ENCODE results near the gene KLF14. TPM values are rescaled to one million over a fixed set of nuclear protein-coding genes. Genes with fewer than 3 reads are reported as not detected.
"Not testable (repeated sequence)": the region's sequence is repeated elsewhere in the genome, so short reads cannot be mapped to it uniquely, and the experiment has no call there.

KLF14 gene
- total and polyA plus RNA-seq, 2 donors (not counting 1 experiment from before 2014, with no cell fraction given) = 0.25 to 0.27 TPM

DNA sequence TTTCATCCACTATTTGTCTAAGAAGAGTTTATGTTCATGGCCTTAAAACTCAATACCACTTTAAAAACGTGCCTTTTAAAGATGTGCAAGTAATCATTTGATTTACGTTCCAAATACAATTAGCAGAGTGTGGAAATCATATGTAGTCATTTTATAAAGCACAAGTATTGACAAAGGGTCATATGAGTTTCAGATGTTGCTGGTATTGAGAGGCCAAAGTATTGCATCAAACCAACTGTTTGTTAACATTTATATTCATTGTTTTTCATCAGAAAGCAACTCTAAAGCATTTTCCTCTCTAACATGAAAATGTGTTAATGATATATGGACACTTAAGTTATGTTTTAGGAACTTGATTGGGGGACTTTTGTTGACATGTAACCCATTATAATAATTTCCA lies 36.2 kb downstream of the KLF14 start:
- ATAC-seq (ENCODE audit: low read depth) (no peak), DNase-seq (no peak)
- no peaks in the 10 kb centered on the region for H3K79me2 ChIP-seq (ENCODE audit: control insufficient read depth, insufficient read depth, low read length)
- Mint-ChIP-seq H3K4me3 (no peak overlapping the region), H3K9me3 (ENCODE audit: insufficient read depth) (no peaks in the 10 kb centered on the region), H3K27me3 (peaks cover 6% of the 10 kb centered on the region), H3K27ac (no peak overlapping the region), H3K4me1 (no peaks in the 10 kb centered on the region)
- no peaks in the 10 kb centered on the region for H3K4me1 ChIP-seq (ENCODE audit: control insufficient read depth in 2 of 2, insufficient read depth in 2 of 2, low read length in 2 of 2)
- ChIA-PET POLR2A (no interaction called here), CTCF (no interaction called here)
- H3K4me3 ChIP-seq (ENCODE audit: control extremely low read depth in 1 of 5, extremely low read depth in 1 of 5, insufficient read depth in 1 of 5, low read depth in 2 of 5, low read length in 4 of 5) = no peak overlapping the region
- H3K27ac ChIP-seq (ENCODE audit: low read length in 2 of 2) = no peak overlapping the region
- H2AFZ ChIP-seq (ENCODE audit: insufficient read depth, low read depth, low read length, poor library complexity, severe bottlenecking) = no peak overlapping the region
- H3K4me2 ChIP-seq (replicated peaks; ENCODE audit: low read depth, low read length, poor library complexity, severe bottlenecking) = no peak overlapping the region
- H3K9ac ChIP-seq (ENCODE audit: low read length) = no peak overlapping the region
- intact Hi-C loops (cut with micrococcal nuclease) = no loop called here
- no peak for TF ChIP-seq EZH2 (IDR thresholded peaks at IDR 0.05; ENCODE audit: borderline replicate concordance, insufficient read depth, low read depth, low read length, poor library complexity, severe bottlenecking)
- TF ChIP-seq, protein P1, sequence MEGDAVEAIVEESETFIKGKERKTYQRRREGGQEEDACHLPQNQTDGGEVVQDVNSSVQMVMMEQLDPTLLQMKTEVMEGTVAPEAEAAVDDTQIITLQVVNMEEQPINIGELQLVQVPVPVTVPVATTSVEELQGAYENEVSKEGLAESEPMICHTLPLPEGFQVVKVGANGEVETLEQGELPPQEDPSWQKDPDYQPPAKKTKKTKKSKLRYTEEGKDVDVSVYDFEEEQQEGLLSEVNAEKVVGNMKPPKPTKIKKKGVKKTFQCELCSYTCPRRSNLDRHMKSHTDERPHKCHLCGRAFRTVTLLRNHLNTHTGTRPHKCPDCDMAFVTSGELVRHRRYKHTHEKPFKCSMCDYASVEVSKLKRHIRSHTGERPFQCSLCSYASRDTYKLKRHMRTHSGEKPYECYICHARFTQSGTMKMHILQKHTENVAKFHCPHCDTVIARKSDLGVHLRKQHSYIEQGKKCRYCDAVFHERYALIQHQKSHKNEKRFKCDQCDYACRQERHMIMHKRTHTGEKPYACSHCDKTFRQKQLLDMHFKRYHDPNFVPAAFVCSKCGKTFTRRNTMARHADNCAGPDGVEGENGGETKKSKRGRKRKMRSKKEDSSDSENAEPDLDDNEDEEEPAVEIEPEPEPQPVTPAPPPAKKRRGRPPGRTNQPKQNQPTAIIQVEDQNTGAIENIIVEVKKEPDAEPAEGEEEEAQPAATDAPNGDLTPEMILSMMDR (IDR thresholded peaks at IDR 0.05) = no peak
- no CpG with 5 or more reads among the region's 2 CpGs for WGBS (ENCODE audit: insufficient coverage)
- H3K27me3 ChIP-seq (replicated peaks in 1 of 4; ENCODE audit: control extremely low read depth in 1 of 4, control insufficient read depth in 3 of 4, insufficient read depth in 4 of 4, low read length in 3 of 4) = no peaks in the 10 kb centered on the region
- H4K20me1 ChIP-seq (ENCODE audit: control insufficient read depth, insufficient read depth, low read length, poor library complexity, severe bottlenecking) = no peaks in the 10 kb centered on the region
- no peaks in the 10 kb centered on the region for H3K36me3 ChIP-seq (replicated peaks in 1 of 2; ENCODE audit: control extremely low read depth in 1 of 2, control insufficient read depth in 1 of 2, extremely low read depth in 1 of 2, insufficient read depth in 2 of 2, low read length in 1 of 2)
- no peaks in the 10 kb centered on the region for H3K9me3 ChIP-seq (ENCODE audit: control extremely low read depth in 1 of 3, control insufficient read depth in 2 of 3, insufficient read depth in 1 of 3, low read length in 2 of 3)

DNA sequence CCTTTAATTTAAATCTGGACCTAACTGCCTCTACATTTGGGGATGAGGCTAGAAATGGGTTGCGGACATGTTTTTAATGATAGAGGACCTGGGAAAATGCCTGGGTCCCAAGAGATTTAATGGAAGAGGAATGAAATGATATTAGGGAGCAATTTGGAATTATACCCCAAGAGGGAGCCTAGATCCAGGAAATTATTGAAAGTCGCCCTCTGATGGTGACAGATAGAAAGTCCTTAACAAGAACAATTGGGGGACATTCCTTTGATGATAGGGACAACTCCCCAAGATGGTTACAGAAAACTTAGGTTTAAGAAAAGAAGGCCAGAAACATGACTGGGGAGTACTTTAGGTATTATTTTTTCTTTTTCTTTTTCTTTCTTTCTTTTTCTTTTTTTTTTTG lies 38.2 kb downstream of the KLF14 start:
- TF ChIP-seq, protein P1 (IDR thresholded peaks at IDR 0.05) = peak; percentile 34
- TF ChIP-seq EZH2 (IDR thresholded peaks at IDR 0.05; ENCODE audit: borderline replicate concordance, insufficient read depth, low read depth, low read length, poor library complexity, severe bottlenecking) = no peak
- Histone ChIP-seq H3K9me3 (ENCODE audit: control extremely low read depth in 1 of 3, control insufficient read depth in 2 of 3, insufficient read depth in 1 of 3, low read length in 2 of 3) (peaks cover 0 to 3% (median 0%) of the 10 kb centered on the region in 3 donors), H3K27ac (ENCODE audit: low read length in 2 of 2) (no peak overlapping the region), H3K27me3 (replicated peaks in 1 of 4; ENCODE audit: control extremely low read depth in 1 of 4, control insufficient read depth in 3 of 4, insufficient read depth in 4 of 4, low read length in 3 of 4) (no peaks in the 10 kb centered on the region), H3K4me1 (ENCODE audit: control insufficient read depth in 2 of 2, insufficient read depth in 2 of 2, low read length in 2 of 2) (no peaks in the 10 kb centered on the region), H3K9ac (ENCODE audit: low read length) (no peak overlapping the region), H3K4me2 (replicated peaks; ENCODE audit: low read depth, low read length, poor library complexity, severe bottlenecking) (no peak overlapping the region), H4K20me1 (ENCODE audit: control insufficient read depth, insufficient read depth, low read length, poor library complexity, severe bottlenecking) (no peaks in the 10 kb centered on the region), H3K36me3 (replicated peaks in 1 of 2; ENCODE audit: control extremely low read depth in 1 of 2, control insufficient read depth in 1 of 2, extremely low read depth in 1 of 2, insufficient read depth in 2 of 2, low read length in 1 of 2) (no peaks in the 10 kb centered on the region), H2AFZ (ENCODE audit: insufficient read depth, low read depth, low read length, poor library complexity, severe bottlenecking) (no peak overlapping the region), H3K4me3 (ENCODE audit: control extremely low read depth in 1 of 5, extremely low read depth in 1 of 5, insufficient read depth in 1 of 5, low read depth in 2 of 5, low read length in 4 of 5) (no peak overlapping the region), H3K79me2 (ENCODE audit: control insufficient read depth, insufficient read depth, low read length) (no peaks in the 10 kb centered on the region)
- WGBS (ENCODE audit: insufficient coverage) = 50% methylated on average over 2 of the region's 2 CpGs
- ATAC-seq (ENCODE audit: low read depth) = no peak
- Mint-ChIP-seq H3K27me3 (peaks cover 6% of the 10 kb centered on the region), H3K27ac (no peak overlapping the region), H3K4me1 (no peaks in the 10 kb centered on the region), H3K9me3 (ENCODE audit: insufficient read depth) (no peaks in the 10 kb centered on the region), H3K4me3 (no peak overlapping the region)
- CTCF ChIA-PET = interaction anchor here (0.5 to 3.0 kb wide), 2 partner anchors 62 to 624 kb away, joined by 6 to 9 read pairs; no protein-coding TSS in a partner anchor
- intact Hi-C loops (cut with micrococcal nuclease) = loop anchor here (1.0 kb wide), 1 partner anchor 624 kb away; no protein-coding TSS in a partner anchor
- peak; percentile 23 for DNase-seq
- POLR2A ChIA-PET = no interaction called here

DNA sequence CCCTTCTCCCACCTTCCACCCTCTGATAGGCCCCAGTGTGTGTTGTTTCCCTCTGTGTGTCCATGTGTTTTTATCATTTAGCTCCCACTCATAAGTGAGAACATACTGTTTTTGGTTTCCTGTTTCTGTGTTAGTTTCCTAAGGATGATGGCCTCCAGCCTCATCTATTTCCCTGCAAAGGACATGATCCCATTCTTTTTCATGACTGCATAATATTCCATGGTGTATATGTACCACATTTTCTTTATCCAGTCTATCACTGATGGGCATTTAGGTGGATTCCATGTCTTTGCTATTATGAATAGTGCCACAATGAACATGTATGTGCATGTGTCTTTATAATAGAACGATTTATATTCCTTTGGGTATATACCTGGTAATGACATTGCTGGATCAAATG lies 41.6 kb downstream of the KLF14 start:
- intact Hi-C loops (cut with micrococcal nuclease); H3K9me3 Mint-ChIP-seq (ENCODE audit: insufficient read depth); H2AFZ ChIP-seq (ENCODE audit: insufficient read depth, low read depth, low read length, poor library complexity, severe bottlenecking); H3K4me1 Mint-ChIP-seq; H3K4me3 Mint-ChIP-seq; H3K4me1 ChIP-seq (ENCODE audit: control insufficient read depth in 2 of 2, insufficient read depth in 2 of 2, low read length in 2 of 2); H3K27me3 Mint-ChIP-seq; H3K4me3 ChIP-seq (ENCODE audit: control extremely low read depth in 1 of 5, extremely low read depth in 1 of 5, insufficient read depth in 1 of 5, low read depth in 2 of 5, low read length in 4 of 5); H3K9ac ChIP-seq (ENCODE audit: low read length); H3K27ac Mint-ChIP-seq; DNase-seq; H3K4me2 ChIP-seq (replicated peaks; ENCODE audit: low read depth, low read length, poor library complexity, severe bottlenecking); H3K36me3 ChIP-seq (replicated peaks in 1 of 2; ENCODE audit: control extremely low read depth in 1 of 2, control insufficient read depth in 1 of 2, extremely low read depth in 1 of 2, insufficient read depth in 2 of 2, low read length in 1 of 2); ATAC-seq (ENCODE audit: low read depth); POLR2A ChIA-PET; H4K20me1 ChIP-seq (ENCODE audit: control insufficient read depth, insufficient read depth, low read length, poor library complexity, severe bottlenecking); H3K27ac ChIP-seq (ENCODE audit: low read length in 2 of 2); H3K79me2 ChIP-seq (ENCODE audit: control insufficient read depth, insufficient read depth, low read length); CTCF ChIA-PET; H3K27me3 ChIP-seq (replicated peaks in 1 of 4; ENCODE audit: control extremely low read depth in 1 of 4, control insufficient read depth in 3 of 4, insufficient read depth in 4 of 4, low read length in 3 of 4): not testable (repeated sequence)
- peaks cover 2 to 22% (median 19%) of the 10 kb centered on the region in 3 donors for H3K9me3 ChIP-seq (ENCODE audit: control extremely low read depth in 1 of 3, control insufficient read depth in 2 of 3, insufficient read depth in 1 of 3, low read length in 2 of 3)
- no CpG with 5 or more reads among the region's 1 CpG for WGBS (ENCODE audit: insufficient coverage)
